ENCODE measurements around the gene SYT12.

SYT12 gene

GRCh38 chr11:67051945-67052488, 29.1 kb downstream of the SYT12 start:
- TF ChIP-seq CTCF (IDR thresholded peaks at IDR 0.05; ENCODE audit: control insufficient read depth, insufficient read depth, low read depth, low read length, missing control alignments), result no peak
- H3K4me3 ChIP-seq (ENCODE audit: control insufficient read depth, low read depth, low read length), result no peak overlapping the region
- DNase-seq (ENCODE audit: low read depth), result no peak

- no peak for TF ChIP-seq CTCF (IDR thresholded peaks at IDR 0.05; ENCODE audit: control insufficient read depth, insufficient read depth, low read depth, low read length, missing control alignments)
- no peak for DNase-seq (ENCODE audit: low read depth)
- no peak overlapping the region for H3K4me3 ChIP-seq (ENCODE audit: control insufficient read depth, low read depth, low read length)
Observed at GRCh38 chr11:67052891-67053290, 30.0 kb downstream of the SYT12 start.

- no peak overlapping the region for H3K4me3 ChIP-seq (ENCODE audit: control insufficient read depth, low read depth, low read length)
- peak; percentile 92 for TF ChIP-seq CTCF (IDR thresholded peaks at IDR 0.05; ENCODE audit: control insufficient read depth, insufficient read depth, low read depth, low read length, missing control alignments)
- no peak for DNase-seq (ENCODE audit: low read depth)
Observed at GRCh38 chr11:67053896-67054329, 31.0 kb downstream of the SYT12 start.

- no peak for TF ChIP-seq CTCF (IDR thresholded peaks at IDR 0.05; ENCODE audit: control insufficient read depth, insufficient read depth, low read depth, low read length, missing control alignments)
- peak; percentile 75 for DNase-seq (ENCODE audit: low read depth)
- no peak overlapping the region for H3K4me3 ChIP-seq (ENCODE audit: control insufficient read depth, low read depth, low read length)
Observed at GRCh38 chr11:67054346-67054835, 31.5 kb downstream of the SYT12 start.

- no peak overlapping the region for H3K4me3 ChIP-seq (ENCODE audit: control insufficient read depth, low read depth, low read length)
- DNase-seq (ENCODE audit: low read depth), result peak; percentile 61
- TF ChIP-seq CTCF (IDR thresholded peaks at IDR 0.05; ENCODE audit: control insufficient read depth, insufficient read depth, low read depth, low read length, missing control alignments), result no peak
Observed at GRCh38 chr11:67054836-67055523, 32.0 kb downstream of the SYT12 start.

- no peak for DNase-seq (ENCODE audit: low read depth)
- H3K4me3 ChIP-seq (ENCODE audit: control insufficient read depth, low read depth, low read length), result peak overlapping the region; percentile 48
- TF ChIP-seq CTCF (IDR thresholded peaks at IDR 0.05; ENCODE audit: control insufficient read depth, insufficient read depth, low read depth, low read length, missing control alignments), result no peak
Observed at GRCh38 chr11:67055812-67056211, 32.9 kb downstream of the SYT12 start.
